Neural progenitor cell (in vitro differentiated cells): Measurements from ENCODE around the gene DHRS2. TPM values are rescaled to one million over a fixed set of nuclear protein-coding genes. Genes with fewer than 3 reads are reported as not detected.

Experiments
- DNase-seq: peaks from one replicate; pipeline ENCODE4 v3.0.0-alpha.2; 2016; ENCODE audit warnings: low spot score
- H2AFZ ChIP-seq: fragments of 200-600 bp; sonication (generic); replicated peaks from 2 replicates; pipeline ENCODE4 v1.6.1; 2016; ENCODE audit warnings: antibody characterized with exemption
- H3F3A ChIP-seq: fragments of 200-600 bp; sonication (generic); 2 replicates; pipeline ENCODE4 v1.6.1; 2016; ENCODE audit warnings: antibody characterized with exemption, low read depth
- H3K27ac ChIP-seq: fragments of 200-600 bp; sonication (generic); 2 replicates; pipeline ENCODE4 v1.5.1; 2016; ENCODE audit warnings: mild to moderate bottlenecking
- H3K27me3 ChIP-seq: fragments of 200-600 bp; sonication (generic); 2 replicates; pipeline ENCODE4 v1.6.1; 2016; ENCODE audit warnings: mild to moderate bottlenecking, moderate library complexity
- H3K36me3 ChIP-seq: fragments of 200-600 bp; sonication (generic); 2 replicates; pipeline ENCODE4 v1.5.1; 2016
- H3K4me1 ChIP-seq: fragments of 200-600 bp; sonication (generic); 2 replicates; pipeline ENCODE4 v1.6.1; 2016; ENCODE audit warnings: mixed run types
- H3K4me2 ChIP-seq: fragments of 200-600 bp; sonication (generic); 2 replicates; pipeline ENCODE4 v1.6.1; 2016
- H3K4me3 ChIP-seq: fragments of 200-600 bp; sonication (generic); 2 replicates; pipeline ENCODE4 v1.5.1; 2016
- H3K79me2 ChIP-seq: fragments of 200-600 bp; sonication (generic); 2 replicates; pipeline ENCODE4 v1.6.1; 2016; ENCODE audit warnings: low read depth
- H3K9ac ChIP-seq: fragments of 200-600 bp; sonication (generic); 2 replicates; pipeline ENCODE4 v1.6.1; 2016
- H3K9me3 ChIP-seq: fragments of 200-600 bp; sonication (generic); 2 replicates; pipeline ENCODE4 v1.5.1; 2016; ENCODE audit warnings: low read depth
- H4K20me1 ChIP-seq: fragments of 200-600 bp; sonication (generic); 2 replicates; pipeline ENCODE4 v1.6.1; 2016; ENCODE audit warnings: low read depth
- H3K27ac Mint-ChIP-seq: 3 replicates; pipeline ENCODE4 v1.8.0; 2021; ENCODE audit warnings: mixed read lengths
- H3K27me3 Mint-ChIP-seq: 2 replicates; pipeline ENCODE4 v1.8.0; 2022; ENCODE audit warnings: low read depth, mild to moderate bottlenecking, inconsistent platforms, moderate library complexity, mixed read lengths; ENCODE audit not compliant: insufficient read depth
- H3K36me3 Mint-ChIP-seq: 3 replicates; pipeline ENCODE4 v1.8.0; 2021; ENCODE audit warnings: mixed read lengths
- H3K4me1 Mint-ChIP-seq: 3 replicates; pipeline ENCODE4 v1.8.0; 2021; ENCODE audit warnings: mixed read lengths
- H3K4me3 Mint-ChIP-seq: 3 replicates; pipeline ENCODE4 v1.8.0; 2021; ENCODE audit warnings: mild to moderate bottlenecking, moderate library complexity, mixed read lengths
- H3K9me3 Mint-ChIP-seq: 3 replicates; pipeline ENCODE4 v1.8.0; 2020; ENCODE audit warnings: mixed read lengths
- EZH2 ChIP-seq: fragments of 200-600 bp; sonication (generic); IDR thresholded peaks from 2 replicates; pipeline ENCODE4 v1.6.1; 2017; ENCODE audit warnings: antibody characterized with exemption, mild to moderate bottlenecking, moderate library complexity
- EZH2phosphoT487 ChIP-seq: fragments of 200-600 bp; sonication (generic); IDR thresholded peaks from 2 replicates; pipeline ENCODE4 v1.6.1; 2017; ENCODE audit warnings: antibody characterized with exemption
- total RNA-seq: library from RNA; depleted of rRNA; stranded (reverse); fragments of >200 nt; gene quantifications from 2 replicates; pipeline ENCODE4 v1.2.3, GENCODE V29; 2015; ENCODE audit warnings: low replicate concordance
- TF ChIP-seq, protein P1 (sequence below): fragments of 200-600 bp; sonication (generic); IDR thresholded peaks from 2 replicates; pipeline ENCODE4 v1.5.1; 2017; ENCODE audit warnings: antibody characterized with exemption, mild to moderate bottlenecking

Gene DHRS2
- total RNA-seq, 1 donor from 2014 or later: 2.8 TPM

- H3K4me3 ChIP-seq: no peak overlapping the region
- no peak overlapping the region for H3K9ac ChIP-seq
- no peaks in the 10 kb centered on the region for H3K27me3 Mint-ChIP-seq
- H3F3A ChIP-seq: no peaks in the 10 kb centered on the region
- no peak overlapping the region for H3K27ac ChIP-seq
- H2AFZ ChIP-seq: no peak overlapping the region
- H3K79me2 ChIP-seq: no peaks in the 10 kb centered on the region
- no peak overlapping the region for H3K4me3 Mint-ChIP-seq
- no peak overlapping the region for H3K4me2 ChIP-seq
- TF ChIP-seq, protein P1, sequence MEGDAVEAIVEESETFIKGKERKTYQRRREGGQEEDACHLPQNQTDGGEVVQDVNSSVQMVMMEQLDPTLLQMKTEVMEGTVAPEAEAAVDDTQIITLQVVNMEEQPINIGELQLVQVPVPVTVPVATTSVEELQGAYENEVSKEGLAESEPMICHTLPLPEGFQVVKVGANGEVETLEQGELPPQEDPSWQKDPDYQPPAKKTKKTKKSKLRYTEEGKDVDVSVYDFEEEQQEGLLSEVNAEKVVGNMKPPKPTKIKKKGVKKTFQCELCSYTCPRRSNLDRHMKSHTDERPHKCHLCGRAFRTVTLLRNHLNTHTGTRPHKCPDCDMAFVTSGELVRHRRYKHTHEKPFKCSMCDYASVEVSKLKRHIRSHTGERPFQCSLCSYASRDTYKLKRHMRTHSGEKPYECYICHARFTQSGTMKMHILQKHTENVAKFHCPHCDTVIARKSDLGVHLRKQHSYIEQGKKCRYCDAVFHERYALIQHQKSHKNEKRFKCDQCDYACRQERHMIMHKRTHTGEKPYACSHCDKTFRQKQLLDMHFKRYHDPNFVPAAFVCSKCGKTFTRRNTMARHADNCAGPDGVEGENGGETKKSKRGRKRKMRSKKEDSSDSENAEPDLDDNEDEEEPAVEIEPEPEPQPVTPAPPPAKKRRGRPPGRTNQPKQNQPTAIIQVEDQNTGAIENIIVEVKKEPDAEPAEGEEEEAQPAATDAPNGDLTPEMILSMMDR: no peak
- H3K27me3 ChIP-seq: no peaks in the 10 kb centered on the region
- no peaks in the 10 kb centered on the region for H3K4me1 ChIP-seq
- no peaks in the 10 kb centered on the region for H3K4me1 Mint-ChIP-seq
- no peaks in the 10 kb centered on the region for H4K20me1 ChIP-seq
- DNase-seq: no peak
- no peak overlapping the region for H3K27ac Mint-ChIP-seq
- no peaks in the 10 kb centered on the region for H3K9me3 ChIP-seq
- no peaks in the 10 kb centered on the region for H3K36me3 ChIP-seq
- H3K9me3 Mint-ChIP-seq: no peaks in the 10 kb centered on the region
- no peaks in the 10 kb centered on the region for H3K36me3 Mint-ChIP-seq
Observed at GRCh38 chr14:23640524-23641141, 4.5 kb downstream of the DHRS2 start.

GRCh38 chr14:23641180-23641914 lies 5.2 kb downstream of the DHRS2 start:
- Mint-ChIP-seq H3K4me3 (no peak overlapping the region), H3K27ac (no peak overlapping the region), H3K4me1 (no peaks in the 10 kb centered on the region), H3K36me3 (no peaks in the 10 kb centered on the region), H3K9me3 (no peaks in the 10 kb centered on the region), H3K27me3 (no peaks in the 10 kb centered on the region)
- H3K4me3 ChIP-seq: no peak overlapping the region
- no peaks in the 10 kb centered on the region for H3K27me3 ChIP-seq
- H3K79me2 ChIP-seq: no peaks in the 10 kb centered on the region
- TF ChIP-seq EZH2: no peak
- TF ChIP-seq, protein P1: no peak
- TF ChIP-seq EZH2phosphoT487: no peak
- DNase-seq: no peak
- no peak overlapping the region for H3K9ac ChIP-seq
- no peaks in the 10 kb centered on the region for H3K36me3 ChIP-seq
- no peaks in the 10 kb centered on the region for H4K20me1 ChIP-seq
- no peaks in the 10 kb centered on the region for H3K4me1 ChIP-seq
- no peaks in the 10 kb centered on the region for H3F3A ChIP-seq
- H3K9me3 ChIP-seq: no peaks in the 10 kb centered on the region
- H3K27ac ChIP-seq: no peak overlapping the region
- H3K4me2 ChIP-seq: no peak overlapping the region
- no peak overlapping the region for H2AFZ ChIP-seq

- TF ChIP-seq EZH2phosphoT487: no peak
- TF ChIP-seq, protein P1: no peak
- no peak for TF ChIP-seq EZH2
- Histone ChIP-seq H3K9me3 (no peaks in the 10 kb centered on the region), H3K27me3 (no peaks in the 10 kb centered on the region), H3K4me3 (no peak overlapping the region), H2AFZ (no peak overlapping the region), H3K36me3 (no peaks in the 10 kb centered on the region), H3K4me2 (no peak overlapping the region), H3K9ac (no peak overlapping the region), H3F3A (no peaks in the 10 kb centered on the region), H4K20me1 (no peaks in the 10 kb centered on the region), H3K27ac (no peak overlapping the region), H3K4me1 (no peaks in the 10 kb centered on the region), H3K79me2 (no peaks in the 10 kb centered on the region)
- no peaks in the 10 kb centered on the region for H3K36me3 Mint-ChIP-seq
- no peaks in the 10 kb centered on the region for H3K4me1 Mint-ChIP-seq
- H3K27ac Mint-ChIP-seq: no peak overlapping the region
- H3K27me3 Mint-ChIP-seq: no peaks in the 10 kb centered on the region
- no peaks in the 10 kb centered on the region for H3K9me3 Mint-ChIP-seq
- no peak for DNase-seq
- H3K4me3 Mint-ChIP-seq: no peak overlapping the region
Observed at GRCh38 chr14:23641915-23642588, 5.9 kb downstream of the DHRS2 start.
